Esophagus squamous epithelium (tissue), 4 donors: ENCODE data around the gene CLIC1.

Experiments used
- POLR2A ChIP-seq, 4 donors: fragments of 450-650 bp; IDR thresholded peaks; one replicate each; pipeline ENCODE4 v1.6.1; 2017; ENCODE audit warnings: antibody characterized with exemption in 4 of 4, mild to moderate bottlenecking in 4 of 4, moderate library complexity in 3 of 4
- TF ChIP-seq, protein P1 (sequence below), 6 experiments: fragments of 450-650 bp in 4 of 6; fragments of 200-600 bp in 2 of 6; sonication (generic) in 2 of 6; IDR thresholded peaks; one replicate each; pipeline ENCODE4 v1.5.1; 2016 to 2019; ENCODE audit warnings: antibody characterized with exemption in 6 of 6, mild to moderate bottlenecking in 4 of 6, moderate library complexity in 4 of 6

DNA sequence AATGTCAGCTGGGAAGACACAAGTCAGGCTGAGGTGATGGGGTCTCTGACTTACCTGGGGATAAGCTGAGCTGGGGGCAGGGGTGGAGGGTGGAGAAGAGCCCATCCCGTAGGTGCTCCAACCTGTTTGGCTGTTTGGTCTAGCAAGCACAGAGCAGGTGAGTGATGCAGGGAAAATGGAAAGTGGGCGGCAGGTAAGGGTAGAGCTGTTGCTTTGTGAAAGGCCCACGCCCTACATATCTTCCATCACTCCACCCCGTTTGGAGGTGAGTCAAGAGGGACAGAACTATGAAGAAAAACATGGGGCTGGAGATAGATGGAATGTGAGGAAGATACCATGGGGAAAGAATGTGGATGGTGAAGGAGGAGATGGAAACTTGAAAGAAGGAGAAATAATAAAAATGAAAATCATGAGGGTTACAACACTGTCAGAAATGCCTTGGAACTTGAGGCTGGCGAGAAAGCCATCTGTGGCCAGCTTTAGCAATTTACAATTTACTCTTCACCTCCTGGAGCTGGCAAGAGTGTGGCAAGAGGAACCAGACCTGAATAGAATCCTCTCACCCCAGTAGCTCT is 16.0 kb downstream of the CLIC1 start:
- TF ChIP-seq, protein P1, sequence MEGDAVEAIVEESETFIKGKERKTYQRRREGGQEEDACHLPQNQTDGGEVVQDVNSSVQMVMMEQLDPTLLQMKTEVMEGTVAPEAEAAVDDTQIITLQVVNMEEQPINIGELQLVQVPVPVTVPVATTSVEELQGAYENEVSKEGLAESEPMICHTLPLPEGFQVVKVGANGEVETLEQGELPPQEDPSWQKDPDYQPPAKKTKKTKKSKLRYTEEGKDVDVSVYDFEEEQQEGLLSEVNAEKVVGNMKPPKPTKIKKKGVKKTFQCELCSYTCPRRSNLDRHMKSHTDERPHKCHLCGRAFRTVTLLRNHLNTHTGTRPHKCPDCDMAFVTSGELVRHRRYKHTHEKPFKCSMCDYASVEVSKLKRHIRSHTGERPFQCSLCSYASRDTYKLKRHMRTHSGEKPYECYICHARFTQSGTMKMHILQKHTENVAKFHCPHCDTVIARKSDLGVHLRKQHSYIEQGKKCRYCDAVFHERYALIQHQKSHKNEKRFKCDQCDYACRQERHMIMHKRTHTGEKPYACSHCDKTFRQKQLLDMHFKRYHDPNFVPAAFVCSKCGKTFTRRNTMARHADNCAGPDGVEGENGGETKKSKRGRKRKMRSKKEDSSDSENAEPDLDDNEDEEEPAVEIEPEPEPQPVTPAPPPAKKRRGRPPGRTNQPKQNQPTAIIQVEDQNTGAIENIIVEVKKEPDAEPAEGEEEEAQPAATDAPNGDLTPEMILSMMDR (IDR thresholded peaks at IDR 0.05), result no peak
- peak in 1 of 4 donors; percentile 13 for TF ChIP-seq POLR2A (IDR thresholded peaks at IDR 0.05)
